KG1 (cell line): ENCODE data around the gene DYSF.

Experiments used
- DNase-seq: peaks from one replicate; lab custom pipeline; 2025; lab: John Stamatoyannopoulos, UW

Gene DYSF

DNA sequence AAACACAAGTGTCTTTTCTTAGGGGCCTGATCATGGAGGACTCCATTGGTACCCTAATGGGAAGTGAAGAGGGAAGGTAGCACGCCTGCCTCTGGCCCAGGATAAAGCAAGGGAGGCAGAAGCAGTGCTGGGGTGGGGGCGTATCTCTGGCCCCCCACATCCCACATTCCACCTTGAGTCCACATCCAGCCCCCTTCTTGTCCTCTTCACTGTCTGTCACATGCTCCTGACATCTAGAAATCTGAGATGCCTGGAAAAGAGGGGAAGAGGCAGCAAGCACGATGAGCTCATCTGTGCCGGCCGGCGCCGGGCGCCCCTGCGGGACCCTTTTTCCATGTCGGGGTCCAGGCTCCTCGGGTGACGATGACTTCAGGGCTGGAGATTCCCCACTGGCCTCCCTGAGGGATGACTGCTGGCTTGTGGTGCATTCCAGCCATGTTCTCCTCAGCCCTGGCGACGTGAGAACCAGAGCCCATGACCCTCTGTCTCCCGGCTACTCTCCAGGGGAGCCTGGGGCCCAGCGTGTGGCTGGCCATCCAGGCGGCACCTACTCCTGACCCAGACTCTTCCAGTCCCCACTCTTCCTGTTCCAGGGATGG lies 277.5 kb downstream of the DYSF start:
- no peak for DNase-seq

DNA sequence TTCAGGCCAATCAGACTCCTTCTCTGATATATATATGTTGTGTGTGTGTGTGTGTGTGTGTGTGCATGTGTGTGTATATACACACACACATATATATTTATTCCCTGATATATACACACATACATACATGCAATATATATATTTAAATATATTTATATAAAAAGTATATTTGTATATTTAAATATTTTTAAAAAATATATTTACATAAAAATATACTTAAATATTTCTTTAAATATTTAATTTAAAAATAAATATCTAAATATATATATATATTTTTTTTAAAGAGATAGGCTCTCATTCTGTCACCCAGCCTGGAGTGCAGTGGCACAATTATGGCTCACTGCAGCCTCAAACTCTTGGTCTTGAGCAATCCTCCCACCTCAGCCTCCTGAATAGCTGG lies 281.3 kb downstream of the DYSF start:
- no peak for DNase-seq

DNA sequence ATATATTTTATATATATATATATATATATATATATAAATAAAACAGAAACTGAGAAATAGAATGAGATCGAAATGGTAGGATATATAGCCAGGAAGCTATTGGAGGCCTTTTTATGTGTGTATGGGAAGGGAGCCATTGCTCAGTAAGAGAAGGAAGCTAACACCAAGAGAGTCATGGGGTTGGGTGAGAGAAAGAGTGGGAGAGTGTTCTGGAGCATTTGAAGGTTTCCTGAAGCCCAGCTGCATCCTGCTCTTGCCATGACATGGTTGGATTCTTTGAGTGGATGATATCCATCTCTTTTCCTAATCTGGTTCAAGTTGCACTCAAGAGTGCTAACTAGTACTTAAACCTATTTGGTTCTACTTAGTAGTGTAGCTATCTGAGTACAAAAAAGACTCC lies 282.3 kb downstream of the DYSF start:
- DNase-seq = no peak
